HL-60 (cell line): ENCODE data around the gene RTN4IP1.

Source experiments
- DNase-seq, 2 experiments: peaks; one replicate each; pipeline ENCODE4 v3.0.0-alpha.2; 2010 to 2020; ENCODE audit warnings: low read depth in 1 of 2, low spot score in 1 of 2
- H3K27ac ChIP-seq: fragments of 250-450 bp; sonication (Bioruptor Pico); replicated peaks from 2 replicates; pipeline ENCODE4 v1.5.1; 2020; ENCODE audit warnings: mild to moderate bottlenecking, moderate library complexity
- H3K27me3 ChIP-seq: fragments of 250-450 bp; sonication (Bioruptor Pico); 2 replicates; pipeline ENCODE4 v1.5.1; 2021; ENCODE audit warnings: mild to moderate bottlenecking, moderate library complexity; ENCODE audit not compliant: insufficient read depth, poor library complexity, severe bottlenecking
- H3K4me3 ChIP-seq: replicated peaks from 2 replicates; pipeline ENCODE4 v1.5.1; 2011; ENCODE audit warnings: mild to moderate bottlenecking, control low read depth, low read length; ENCODE audit not compliant: insufficient read depth
- CTCF ChIP-seq: IDR thresholded peaks from one replicate; pipeline ENCODE4 v1.5.1; 2011; ENCODE audit warnings: low read length, control low read depth, inconsistent platforms; ENCODE audit not compliant: insufficient read depth
- GABPA ChIP-seq: IDR thresholded peaks from 2 replicates; pipeline ENCODE4 v1.6.1; 2012; ENCODE audit warnings: low read depth
- POLR2AphosphoS5 ChIP-seq: IDR thresholded peaks from 2 replicates; pipeline ENCODE4 v1.6.1; 2012; ENCODE audit warnings: low read depth
- SPI1 ChIP-seq: IDR thresholded peaks from 2 replicates; pipeline ENCODE4 v1.6.1; 2012; ENCODE audit warnings: low read depth, mild to moderate bottlenecking, borderline replicate concordance
- TF ChIP-seq, protein P1 (sequence below): IDR thresholded peaks from 2 replicates; pipeline ENCODE4 v1.6.1; 2012; ENCODE audit warnings: low read depth; ENCODE audit not compliant: insufficient replicate concordance

Gene RTN4IP1

DNA sequence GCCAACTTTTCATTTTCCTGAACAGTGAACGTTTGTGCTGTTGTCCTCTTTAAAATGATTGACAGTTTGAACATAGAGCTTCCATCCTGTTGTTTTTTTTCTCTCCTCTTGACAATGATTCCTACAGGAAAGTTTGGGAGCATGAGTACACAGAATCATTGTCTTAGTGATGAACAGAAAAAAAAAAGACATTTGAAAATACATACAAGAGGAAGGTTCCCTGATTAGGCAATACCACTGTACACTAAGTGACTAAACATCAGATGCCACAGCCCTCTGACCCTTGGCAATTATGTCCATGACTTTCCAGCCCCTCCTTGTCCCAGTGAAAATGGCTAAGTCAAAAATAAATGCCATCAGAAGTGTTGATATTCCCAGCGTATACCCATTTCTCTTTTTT, 71.5 kb downstream of the RTN4IP1 start:
- no peak overlapping the region for H3K4me3 ChIP-seq
- no peak for DNase-seq
- TF ChIP-seq, protein P1, sequence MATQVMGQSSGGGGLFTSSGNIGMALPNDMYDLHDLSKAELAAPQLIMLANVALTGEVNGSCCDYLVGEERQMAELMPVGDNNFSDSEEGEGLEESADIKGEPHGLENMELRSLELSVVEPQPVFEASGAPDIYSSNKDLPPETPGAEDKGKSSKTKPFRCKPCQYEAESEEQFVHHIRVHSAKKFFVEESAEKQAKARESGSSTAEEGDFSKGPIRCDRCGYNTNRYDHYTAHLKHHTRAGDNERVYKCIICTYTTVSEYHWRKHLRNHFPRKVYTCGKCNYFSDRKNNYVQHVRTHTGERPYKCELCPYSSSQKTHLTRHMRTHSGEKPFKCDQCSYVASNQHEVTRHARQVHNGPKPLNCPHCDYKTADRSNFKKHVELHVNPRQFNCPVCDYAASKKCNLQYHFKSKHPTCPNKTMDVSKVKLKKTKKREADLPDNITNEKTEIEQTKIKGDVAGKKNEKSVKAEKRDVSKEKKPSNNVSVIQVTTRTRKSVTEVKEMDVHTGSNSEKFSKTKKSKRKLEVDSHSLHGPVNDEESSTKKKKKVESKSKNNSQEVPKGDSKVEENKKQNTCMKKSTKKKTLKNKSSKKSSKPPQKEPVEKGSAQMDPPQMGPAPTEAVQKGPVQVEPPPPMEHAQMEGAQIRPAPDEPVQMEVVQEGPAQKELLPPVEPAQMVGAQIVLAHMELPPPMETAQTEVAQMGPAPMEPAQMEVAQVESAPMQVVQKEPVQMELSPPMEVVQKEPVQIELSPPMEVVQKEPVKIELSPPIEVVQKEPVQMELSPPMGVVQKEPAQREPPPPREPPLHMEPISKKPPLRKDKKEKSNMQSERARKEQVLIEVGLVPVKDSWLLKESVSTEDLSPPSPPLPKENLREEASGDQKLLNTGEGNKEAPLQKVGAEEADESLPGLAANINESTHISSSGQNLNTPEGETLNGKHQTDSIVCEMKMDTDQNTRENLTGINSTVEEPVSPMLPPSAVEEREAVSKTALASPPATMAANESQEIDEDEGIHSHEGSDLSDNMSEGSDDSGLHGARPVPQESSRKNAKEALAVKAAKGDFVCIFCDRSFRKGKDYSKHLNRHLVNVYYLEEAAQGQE: no peak
- TF ChIP-seq POLR2AphosphoS5 (no peak), GABPA (no peak), SPI1 (no peak), CTCF (no peak)
- no peaks in the 10 kb centered on the region for H3K27me3 ChIP-seq
- no peak overlapping the region for H3K27ac ChIP-seq

- no peak for DNase-seq
- TF ChIP-seq POLR2AphosphoS5: no peak
- TF ChIP-seq GABPA: no peak
- no peak for TF ChIP-seq SPI1
- peak; percentile 1 for TF ChIP-seq CTCF
- TF ChIP-seq, protein P1: no peak
- H3K4me3 ChIP-seq: no peak overlapping the region
- no peak overlapping the region; the same call in 1 of the 2 replicates for H3K27ac ChIP-seq
- no peaks in the 10 kb centered on the region for H3K27me3 ChIP-seq
Observed at GRCh38 chr6:106556368-106556960, 72.8 kb downstream of the RTN4IP1 start.

GRCh38 chr6:106555767-106556166, 73.5 kb downstream of the RTN4IP1 start:
- H3K4me3 ChIP-seq: no peak overlapping the region
- no peaks in the 10 kb centered on the region for H3K27me3 ChIP-seq
- no peak for DNase-seq
- TF ChIP-seq, protein P1: no peak
- TF ChIP-seq POLR2AphosphoS5: no peak
- no peak for TF ChIP-seq SPI1
- TF ChIP-seq GABPA: no peak
- TF ChIP-seq CTCF: no peak
- no peak overlapping the region for H3K27ac ChIP-seq
